MCF 10A (cell line): ENCODE data around the gene LRRFIP1. TPM values are rescaled to one million over a fixed set of nuclear protein-coding genes. Genes with fewer than 3 reads are reported as not detected.

Experiments
- BruUV-seq: library from RNA; stranded (reverse); fragments of 400-500 nt; replicated peaks from 2 replicates; lab custom pipeline; 2021; lab: Mats Ljungman, UMichigan
- CTCF ChIA-PET: fragments of 300-600 bp; sonication (Branson Sonifier 250); formaldehyde crosslinking; extraction: SDS; loops from one replicate; lab custom pipeline; 2021; ENCODE audit warnings: antibody characterized with exemption, inconsistent platforms; lab: Yijun Ruan, JAX
- POLR2A ChIA-PET: fragments of 300-600, 350-650 bp; sonication (Branson Sonifier 250); formaldehyde crosslinking; extraction: SDS; loops from one replicate; lab custom pipeline; 2020; ENCODE audit warnings: antibody characterized with exemption, inconsistent platforms; lab: Yijun Ruan, JAX
- DNase-seq: peaks from one replicate; pipeline ENCODE4 v3.0.0-alpha.2; 2018; ENCODE audit not compliant: unreplicated experiment
- H3K27ac Mint-ChIP-seq: one replicate; pipeline ENCODE4 v1.8.0; 2022; ENCODE audit warnings: mild to moderate bottlenecking, low read depth, mixed read lengths; ENCODE audit not compliant: unreplicated experiment
- H3K27me3 Mint-ChIP-seq: one replicate; pipeline ENCODE4 v1.8.0; 2022; ENCODE audit warnings: mixed read lengths; ENCODE audit not compliant: insufficient read depth, unreplicated experiment
- H3K36me3 Mint-ChIP-seq: one replicate; pipeline ENCODE4 v1.8.0; 2022; ENCODE audit warnings: mild to moderate bottlenecking, moderate library complexity, mixed read lengths; ENCODE audit not compliant: insufficient read depth, unreplicated experiment
- H3K4me1 Mint-ChIP-seq: one replicate; pipeline ENCODE4 v1.8.0; 2022; ENCODE audit warnings: mixed read lengths; ENCODE audit not compliant: insufficient read depth, unreplicated experiment
- H3K4me3 Mint-ChIP-seq: one replicate; pipeline ENCODE4 v1.8.0; 2022; ENCODE audit warnings: mild to moderate bottlenecking, moderate library complexity, mixed read lengths; ENCODE audit not compliant: unreplicated experiment
- H3K9me3 Mint-ChIP-seq: one replicate; pipeline ENCODE4 v1.8.0; 2022; ENCODE audit warnings: mixed read lengths; ENCODE audit not compliant: unreplicated experiment
- CTCF ChIP-seq: fragments of 200-600 bp; IDR thresholded peaks from one replicate; pipeline ENCODE4 v1.8.0; 2022; ENCODE audit warnings: antibody characterized with exemption, mild to moderate bottlenecking; ENCODE audit not compliant: unreplicated experiment
- intact Hi-C: fragments of 100-400 bp; cut with micrococcal nuclease; formaldehyde crosslinking; loops from 2 replicates; pipeline ENCODE4 v1.14.1; 2022
- total RNA-seq: library from RNA; stranded (reverse); gene quantifications from 2 replicates; pipeline ENCODE4 v1.2.3, GENCODE V29; 2022

The LRRFIP1 gene
- total RNA-seq, 1 experiment from 2014 or later: 197 TPM

- Mint-ChIP-seq H3K4me1 (peaks cover 27% of the 10 kb centered on the region), H3K36me3 (peaks cover 58% of the 10 kb centered on the region), H3K27me3 (no peaks in the 10 kb centered on the region)
These were observed 95.6 kb downstream of the LRRFIP1 start for GRCh38 chr2:237723023-237723422.

GRCh38 chr2:237723602-237724001, 96.2 kb downstream of the LRRFIP1 start:
- H3K9me3 Mint-ChIP-seq: no peaks in the 10 kb centered on the region
- BruUV-seq: no TSS peak
- DNase-seq: peak; percentile 49
- intact Hi-C loops: no loop called here
- peaks cover 29% of the 10 kb centered on the region for H3K4me1 Mint-ChIP-seq
- H3K36me3 Mint-ChIP-seq: peaks cover 62% of the 10 kb centered on the region
- ChIA-PET CTCF (interaction anchor here (0.6 to 2.0 kb wide), 7 partner anchors 9 to 241 kb away, joined by 3 to 6 read pairs (median 4); no protein-coding TSS in a partner anchor), POLR2A (interaction anchor here (1.1 to 15.3 kb wide), 5 partner anchors 8 to 61 kb away, joined by 4 to 148 read pairs (median 4); no protein-coding TSS in a partner anchor)
- no peak for TF ChIP-seq CTCF
- no peaks in the 10 kb centered on the region for H3K27me3 Mint-ChIP-seq
- H3K4me3 Mint-ChIP-seq: no peak overlapping the region
- H3K27ac Mint-ChIP-seq: peak overlapping the region; percentile 16

More at GRCh38 chr2:237723023-237723422, 95.6 kb downstream of the LRRFIP1 start:
- no TSS peak for BruUV-seq
- Mint-ChIP-seq H3K27ac (no peak overlapping the region), H3K4me3 (no peak overlapping the region), H3K9me3 (no peaks in the 10 kb centered on the region)
- CTCF ChIA-PET: interaction anchor here (0.6 to 2.0 kb wide), 7 partner anchors 9 to 240 kb away, joined by 3 to 6 read pairs (median 4); no protein-coding TSS in a partner anchor
- TF ChIP-seq CTCF: no peak
- DNase-seq: no peak
- intact Hi-C loops: no loop called here
- POLR2A ChIA-PET: interaction anchor here (0.5 to 15.3 kb wide), 6 partner anchors 9 to 60 kb away, joined by 3 to 148 read pairs (median 4); no protein-coding TSS in a partner anchor

GRCh38 chr2:237724811-237725478, 97.6 kb downstream of the LRRFIP1 start:
- ChIA-PET CTCF (interaction anchor here (1.1 to 2.0 kb wide), 3 partner anchors 20 to 52 kb away, joined by 3 to 8 read pairs (median 6); no protein-coding TSS in a partner anchor), POLR2A (interaction anchor here (0.7 to 15.3 kb wide), 2 partner anchors 30 to 37 kb away, joined by 5 to 148 read pairs; no protein-coding TSS in a partner anchor)
- Mint-ChIP-seq H3K27ac (no peak overlapping the region), H3K4me1 (peaks cover 29% of the 10 kb centered on the region), H3K27me3 (no peaks in the 10 kb centered on the region), H3K9me3 (no peaks in the 10 kb centered on the region), H3K4me3 (no peak overlapping the region), H3K36me3 (peaks cover 68% of the 10 kb centered on the region)
- TF ChIP-seq CTCF: no peak
- intact Hi-C loops: no loop called here
- BruUV-seq: no TSS peak
- no peak for DNase-seq

- Mint-ChIP-seq H3K4me1 (peaks cover 29% of the 10 kb centered on the region), H3K36me3 (peaks cover 65% of the 10 kb centered on the region), H3K27ac (peak overlapping the region; percentile 79), H3K4me3 (no peak overlapping the region), H3K27me3 (no peaks in the 10 kb centered on the region), H3K9me3 (no peaks in the 10 kb centered on the region)
- no TSS peak for BruUV-seq
- CTCF ChIA-PET: interaction anchor here (1.0 to 2.2 kb wide), 2 partner anchors 18 to 19 kb away, joined by 3 to 5 read pairs; no protein-coding TSS in a partner anchor
- no peak for TF ChIP-seq CTCF
- POLR2A ChIA-PET: interaction anchor here (0.7 to 15.3 kb wide), 3 partner anchors 30 to 235 kb away, joined by 3 to 148 read pairs (median 3); partner anchors contain the start of gene RAB17
- no peak for DNase-seq
- intact Hi-C loops: no loop called here
These were observed 98.3 kb downstream of the LRRFIP1 start for GRCh38 chr2:237725661-237726060.
